GM13976 (cell line): ENCODE results near the gene RIPPLY2.

Source experiments
- DNase-seq: peaks from one replicate; pipeline ENCODE4 v3.0.0; 2012; ENCODE audit warnings: low spot score
- CTCF ChIP-seq: IDR thresholded peaks from 2 replicates; pipeline ENCODE4 v1.5.1; 2012; ENCODE audit warnings: borderline replicate concordance, mild to moderate bottlenecking; ENCODE audit not compliant: insufficient read depth; ENCODE audit errors: extremely low read depth, missing control alignments, control extremely low read depth
- in situ Hi-C: fragments of 300-500 bp; cut with MboI; formaldehyde crosslinking; loops from one replicate; pipeline ENCODE4 v1.12.0; 2022; ENCODE audit warnings: low sequenced_read_pairs, mixed read lengths, inconsistent platforms; ENCODE audit not compliant: unreplicated experiment

Gene RIPPLY2

GRCh38 chr6:83822629-83823169 lies 30.5 kb upstream of the RIPPLY2 start:
- DNase-seq: no peak
- TF ChIP-seq CTCF: no peak
- in situ Hi-C loops: no loop called here

GRCh38 chr6:83824388-83824801 lies 28.8 kb upstream of the RIPPLY2 start:
- no peak for DNase-seq

GRCh38 chr6:83824831-83825230 lies 28.3 kb upstream of the RIPPLY2 start:
- in situ Hi-C loops: no loop called here
- TF ChIP-seq CTCF: no peak
- DNase-seq: no peak

More at GRCh38 chr6:83824388-83824801, 28.8 kb upstream of the RIPPLY2 start:
- in situ Hi-C loops: no loop called here
- TF ChIP-seq CTCF: no peak

GRCh38 chr6:83827050-83827449 lies 26.1 kb upstream of the RIPPLY2 start:
- in situ Hi-C loops: no loop called here
- no peak for TF ChIP-seq CTCF
- no peak for DNase-seq

- in situ Hi-C loops: no loop called here
- DNase-seq: no peak
- TF ChIP-seq CTCF: no peak
Measured at GRCh38 chr6:83838727-83839126, 14.4 kb upstream of the RIPPLY2 start.

GRCh38 chr6:83844170-83844569 lies 9.0 kb upstream of the RIPPLY2 start:
- in situ Hi-C loops: no loop called here
- no peak for DNase-seq

More at GRCh38 chr6:83844170-83844569, 9.0 kb upstream of the RIPPLY2 start:
- TF ChIP-seq CTCF: no peak
